Neutrophil (primary cell): ENCODE data around the gene TMEM164.

Experiments
- H3K27ac ChIP-seq: fragments of 200-600 bp; sonication (generic); 2 replicates; pipeline ENCODE4 v1.5.1; 2016; ENCODE audit warnings: mild to moderate bottlenecking, moderate library complexity
- H3K27me3 ChIP-seq: fragments of 200-600 bp; sonication (generic); 2 replicates; pipeline ENCODE4 v1.6.0; 2016; ENCODE audit warnings: mild to moderate bottlenecking
- H3K36me3 ChIP-seq: fragments of 200-600 bp; sonication (generic); 2 replicates; pipeline ENCODE4 v1.5.1; 2017
- H3K4me1 ChIP-seq, 2 experiments: fragments of 200-600 bp in 1 of 2; sonication (generic) in 1 of 2; 1 replicate in 1 of 2; 2 replicates in 1 of 2; pipeline versions ENCODE4 v1.5.1 to v1.6.1; 2013 to 2016; ENCODE audit warnings: low read depth in 1 of 2, low read length in 1 of 2, mild to moderate bottlenecking in 1 of 2, moderate library complexity in 1 of 2; ENCODE audit not compliant: control insufficient read depth in 1 of 2, insufficient read depth in 1 of 2
- H3K4me3 ChIP-seq, 2 experiments: fragments of 200-600 bp in 1 of 2; sonication (generic) in 1 of 2; 1 replicate in 1 of 2; 2 replicates in 1 of 2; pipeline ENCODE4 v1.5.1; 2013 to 2016; ENCODE audit warnings: low read depth in 1 of 2, low read length in 1 of 2, mild to moderate bottlenecking in 1 of 2, moderate library complexity in 1 of 2
- H3K9me3 ChIP-seq: fragments of 200-600 bp; sonication (generic); 2 replicates; pipeline ENCODE4 v1.5.1; 2016
- TF ChIP-seq, protein P1 (sequence below): fragments of 200-600 bp; sonication (generic); IDR thresholded peaks from 2 replicates; pipeline ENCODE4 v1.5.1; 2016; ENCODE audit warnings: antibody characterized with exemption

Gene TMEM164

DNA sequence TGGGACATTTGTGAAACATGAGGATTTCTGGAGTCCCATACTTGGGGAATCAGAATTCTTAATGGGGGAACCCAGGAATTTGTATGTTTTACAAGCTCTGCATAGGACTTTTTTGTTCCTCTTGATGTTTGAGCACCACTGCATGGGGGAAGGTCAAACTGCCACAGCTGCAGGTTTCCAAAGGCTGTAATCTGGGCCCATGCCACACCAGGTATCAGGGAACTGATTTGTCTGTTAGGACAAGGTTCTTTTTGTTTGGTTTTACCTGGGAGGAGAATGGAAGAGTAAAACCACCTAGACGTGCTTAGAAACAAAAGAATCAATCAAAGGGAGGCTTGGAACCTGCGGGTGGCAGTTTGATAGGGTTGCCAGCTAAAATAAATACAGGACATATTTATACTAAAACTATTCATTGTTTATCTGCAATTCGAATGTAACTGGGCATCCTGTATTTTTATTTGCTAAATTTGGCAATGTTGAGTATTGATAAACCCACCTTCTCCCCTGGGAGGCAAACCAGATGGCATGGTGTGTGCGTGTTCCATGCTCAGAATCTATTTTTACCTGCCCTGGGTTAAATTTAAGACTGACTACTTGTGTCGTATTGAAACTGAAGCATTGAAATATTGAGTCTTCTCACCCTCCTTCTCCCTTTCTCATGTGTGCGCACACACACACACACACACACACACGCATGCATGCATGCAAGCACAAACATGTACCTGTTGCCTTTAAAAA, 63.7 kb downstream of the TMEM164 start:
- Histone ChIP-seq H3K36me3 (peaks cover 23% of the 10 kb centered on the region), H3K9me3 (no peaks in the 10 kb centered on the region), H3K27ac (no peak overlapping the region), H3K27me3 (no peaks in the 10 kb centered on the region), H3K4me1 (peaks cover 0 to 5% of the 10 kb centered on the region in 2 experiments), H3K4me3 (no peak overlapping the region)
- TF ChIP-seq, protein P1, sequence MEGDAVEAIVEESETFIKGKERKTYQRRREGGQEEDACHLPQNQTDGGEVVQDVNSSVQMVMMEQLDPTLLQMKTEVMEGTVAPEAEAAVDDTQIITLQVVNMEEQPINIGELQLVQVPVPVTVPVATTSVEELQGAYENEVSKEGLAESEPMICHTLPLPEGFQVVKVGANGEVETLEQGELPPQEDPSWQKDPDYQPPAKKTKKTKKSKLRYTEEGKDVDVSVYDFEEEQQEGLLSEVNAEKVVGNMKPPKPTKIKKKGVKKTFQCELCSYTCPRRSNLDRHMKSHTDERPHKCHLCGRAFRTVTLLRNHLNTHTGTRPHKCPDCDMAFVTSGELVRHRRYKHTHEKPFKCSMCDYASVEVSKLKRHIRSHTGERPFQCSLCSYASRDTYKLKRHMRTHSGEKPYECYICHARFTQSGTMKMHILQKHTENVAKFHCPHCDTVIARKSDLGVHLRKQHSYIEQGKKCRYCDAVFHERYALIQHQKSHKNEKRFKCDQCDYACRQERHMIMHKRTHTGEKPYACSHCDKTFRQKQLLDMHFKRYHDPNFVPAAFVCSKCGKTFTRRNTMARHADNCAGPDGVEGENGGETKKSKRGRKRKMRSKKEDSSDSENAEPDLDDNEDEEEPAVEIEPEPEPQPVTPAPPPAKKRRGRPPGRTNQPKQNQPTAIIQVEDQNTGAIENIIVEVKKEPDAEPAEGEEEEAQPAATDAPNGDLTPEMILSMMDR = no peak

DNA sequence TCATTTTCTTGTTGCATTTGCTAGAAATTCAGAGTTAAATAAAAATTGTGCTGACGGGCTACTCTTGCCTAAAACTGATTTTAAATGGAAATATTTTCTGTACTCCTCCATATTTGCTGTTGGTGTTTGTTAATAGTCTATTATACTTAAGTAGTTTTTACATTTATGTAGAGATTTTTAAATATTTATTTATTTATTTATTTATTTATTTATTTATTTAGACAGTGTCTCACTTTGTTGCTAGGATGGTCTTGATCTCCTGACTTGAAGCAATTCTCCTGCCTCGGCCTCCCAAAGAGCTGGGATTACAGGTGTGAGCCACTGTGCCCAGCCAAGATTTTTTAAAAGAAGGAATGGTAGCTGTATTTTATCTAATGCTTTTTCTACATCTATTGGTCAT, 68.1 kb downstream of the TMEM164 start:
- TF ChIP-seq, protein P1 = no peak
- Histone ChIP-seq H3K9me3 (no peaks in the 10 kb centered on the region), H3K4me3 (no peak overlapping the region), H3K27ac (no peak overlapping the region), H3K4me1 (no peaks in the 10 kb centered on the region), H3K27me3 (no peaks in the 10 kb centered on the region), H3K36me3 (peaks cover 29% of the 10 kb centered on the region)

DNA sequence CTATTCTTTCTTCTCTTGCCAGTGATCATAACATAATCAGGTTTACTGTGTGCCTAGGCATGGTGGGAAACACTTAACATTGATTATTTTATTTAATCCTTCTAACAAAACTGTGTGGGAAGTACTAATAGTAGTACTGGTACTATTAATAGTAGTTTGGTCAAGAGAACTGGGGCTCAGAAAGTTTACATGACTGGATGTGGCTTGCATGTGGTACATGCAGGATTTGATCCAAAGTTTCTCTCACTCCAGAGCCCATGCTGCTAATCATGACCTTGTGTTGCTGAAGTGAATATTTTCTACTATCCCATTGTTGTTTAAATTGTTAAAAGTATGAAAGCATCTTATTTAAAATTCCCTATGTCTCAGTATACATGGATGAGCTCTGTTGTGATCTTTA, 78.4 kb downstream of the TMEM164 start:
- Histone ChIP-seq H3K4me3 (no peak overlapping the region), H3K27ac (no peak overlapping the region), H3K27me3 (no peaks in the 10 kb centered on the region), H3K9me3 (no peaks in the 10 kb centered on the region), H3K4me1 (peaks cover 3 to 6% of the 10 kb centered on the region in 2 experiments), H3K36me3 (no peaks in the 10 kb centered on the region)
- TF ChIP-seq, protein P1 = no peak

DNA sequence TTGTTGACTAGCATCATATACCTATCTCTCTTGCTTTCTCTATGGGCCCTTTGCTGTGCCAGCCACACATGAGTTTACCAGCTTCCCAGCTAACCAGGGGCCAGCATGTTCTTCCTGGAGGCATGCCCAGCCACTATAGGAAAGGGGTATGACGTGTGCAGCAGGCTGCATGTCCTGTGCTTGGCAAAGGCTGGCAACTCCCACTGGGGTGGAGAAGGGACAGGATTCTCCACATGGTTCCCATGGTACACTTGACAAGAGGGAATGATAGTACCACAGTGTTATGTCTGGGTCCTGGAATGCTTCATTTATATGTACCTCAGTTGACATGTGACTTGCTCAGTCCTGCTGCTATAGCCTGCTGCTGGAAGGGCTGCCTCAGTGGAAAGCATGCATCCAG, 78.8 kb downstream of the TMEM164 start:
- TF ChIP-seq, protein P1 = no peak
- Histone ChIP-seq H3K27ac (no peak overlapping the region), H3K4me3 (no peak overlapping the region), H3K27me3 (no peaks in the 10 kb centered on the region), H3K36me3 (no peaks in the 10 kb centered on the region), H3K4me1 (peaks cover 6 to 11% of the 10 kb centered on the region in 2 experiments), H3K9me3 (no peaks in the 10 kb centered on the region)

DNA sequence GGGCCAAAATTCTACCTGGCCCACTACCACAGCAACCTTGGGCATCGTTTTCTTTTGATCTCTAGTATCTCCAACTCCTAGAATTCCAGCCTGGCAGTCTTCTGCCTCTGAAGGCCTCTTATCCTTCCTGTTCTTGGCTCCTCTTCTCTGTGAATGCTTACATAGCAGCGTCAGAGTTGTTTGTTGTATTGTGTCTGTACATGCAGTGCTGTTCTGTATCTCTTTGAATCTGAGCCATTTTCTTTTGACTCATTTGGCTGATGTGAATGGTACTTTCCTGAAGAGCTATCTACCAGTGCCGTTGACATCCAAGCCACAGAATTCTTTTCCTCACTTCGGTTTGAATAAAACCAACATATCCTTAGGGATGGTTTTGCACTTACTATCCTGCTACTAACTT, 79.2 kb downstream of the TMEM164 start:
- Histone ChIP-seq H3K4me3 (no peak overlapping the region), H3K27ac (no peak overlapping the region), H3K9me3 (no peaks in the 10 kb centered on the region), H3K4me1 (peaks cover 10 to 15% of the 10 kb centered on the region in 2 experiments), H3K36me3 (no peaks in the 10 kb centered on the region), H3K27me3 (no peaks in the 10 kb centered on the region)
- TF ChIP-seq, protein P1 = no peak
